ENCODE data around the gene NUMA1. TPM values are rescaled to one million over a fixed set of nuclear protein-coding genes. Genes with fewer than 3 reads are reported as not detected.

The NUMA1 gene
- total RNA-seq, 1 donor from 2014 or later: 150 TPM

- peaks cover 24% of the 10 kb centered on the region for H3K36me3 Mint-ChIP-seq (ENCODE audit: low read depth)
- peaks cover 19% of the 10 kb centered on the region for H3K4me1 Mint-ChIP-seq (ENCODE audit: low read depth)
- DNase-seq (ENCODE audit: low spot score): no peak
- H3K27ac Mint-ChIP-seq: no peak overlapping the region
- H3K27me3 Mint-ChIP-seq (ENCODE audit: insufficient read depth): no peaks in the 10 kb centered on the region
- intact Hi-C loops (cut with micrococcal nuclease): no loop called here
- no peak overlapping the region for H3K4me3 Mint-ChIP-seq
- no peaks in the 10 kb centered on the region for H3K9me3 Mint-ChIP-seq
Measured at GRCh38 chr11:71997594-71997993, 82.7 kb downstream of the NUMA1 start.

GRCh38 chr11:71996946-71997345 is 83.4 kb downstream of the NUMA1 start:
- Mint-ChIP-seq H3K4me1 (ENCODE audit: low read depth) (peaks cover 19% of the 10 kb centered on the region), H3K27me3 (ENCODE audit: insufficient read depth) (no peaks in the 10 kb centered on the region), H3K36me3 (ENCODE audit: low read depth) (peaks cover 17% of the 10 kb centered on the region), H3K27ac (no peak overlapping the region), H3K9me3 (no peaks in the 10 kb centered on the region), H3K4me3 (no peak overlapping the region)
- no peak for DNase-seq (ENCODE audit: low spot score)
- intact Hi-C loops (cut with micrococcal nuclease): no loop called here

GRCh38 chr11:71996517-71996916 is 83.8 kb downstream of the NUMA1 start:
- no peak for DNase-seq (ENCODE audit: low spot score)
- H3K4me3 Mint-ChIP-seq: no peak overlapping the region
- intact Hi-C loops (cut with micrococcal nuclease): no loop called here
- no peak overlapping the region for H3K27ac Mint-ChIP-seq
- H3K4me1 Mint-ChIP-seq (ENCODE audit: low read depth): peaks cover 21% of the 10 kb centered on the region
- H3K36me3 Mint-ChIP-seq (ENCODE audit: low read depth): peaks cover 14% of the 10 kb centered on the region
- H3K9me3 Mint-ChIP-seq: no peaks in the 10 kb centered on the region
- H3K27me3 Mint-ChIP-seq (ENCODE audit: insufficient read depth): no peaks in the 10 kb centered on the region

GRCh38 chr11:71995726-71996291 is 84.5 kb downstream of the NUMA1 start:
- H3K27ac Mint-ChIP-seq: no peak overlapping the region
- H3K4me3 Mint-ChIP-seq: no peak overlapping the region
- H3K36me3 Mint-ChIP-seq (ENCODE audit: low read depth): peaks cover 16% of the 10 kb centered on the region
- H3K9me3 Mint-ChIP-seq: no peaks in the 10 kb centered on the region
- no peaks in the 10 kb centered on the region for H3K27me3 Mint-ChIP-seq (ENCODE audit: insufficient read depth)
- no peak for DNase-seq (ENCODE audit: low spot score)
- peaks cover 25% of the 10 kb centered on the region for H3K4me1 Mint-ChIP-seq (ENCODE audit: low read depth)
- intact Hi-C loops (cut with micrococcal nuclease): no loop called here

- Mint-ChIP-seq H3K4me1 (ENCODE audit: low read depth) (peaks cover 24% of the 10 kb centered on the region), H3K9me3 (no peaks in the 10 kb centered on the region), H3K27ac (no peak overlapping the region), H3K27me3 (ENCODE audit: insufficient read depth) (no peaks in the 10 kb centered on the region), H3K36me3 (ENCODE audit: low read depth) (peaks cover 20% of the 10 kb centered on the region), H3K4me3 (no peak overlapping the region)
- DNase-seq (ENCODE audit: low spot score): no peak
- intact Hi-C loops (cut with micrococcal nuclease): no loop called here
Measured at GRCh38 chr11:71994786-71995185, 85.6 kb downstream of the NUMA1 start.

GRCh38 chr11:71992136-71992730 is 88.1 kb downstream of the NUMA1 start:
- Mint-ChIP-seq H3K9me3 (no peaks in the 10 kb centered on the region), H3K4me1 (ENCODE audit: low read depth) (peaks cover 5% of the 10 kb centered on the region), H3K27ac (no peak overlapping the region), H3K4me3 (no peak overlapping the region), H3K27me3 (ENCODE audit: insufficient read depth) (no peaks in the 10 kb centered on the region), H3K36me3 (ENCODE audit: low read depth) (peaks cover 9% of the 10 kb centered on the region)
- intact Hi-C loops (cut with micrococcal nuclease): no loop called here
- DNase-seq (ENCODE audit: low spot score): no peak

- no peak for DNase-seq (ENCODE audit: low spot score)
- peaks cover 5% of the 10 kb centered on the region for H3K4me1 Mint-ChIP-seq (ENCODE audit: low read depth)
- H3K4me3 Mint-ChIP-seq: no peak overlapping the region
- no peak overlapping the region for H3K27ac Mint-ChIP-seq
- intact Hi-C loops (cut with micrococcal nuclease): no loop called here
- H3K36me3 Mint-ChIP-seq (ENCODE audit: low read depth): peaks cover 13% of the 10 kb centered on the region
- no peaks in the 10 kb centered on the region for H3K9me3 Mint-ChIP-seq
- no peaks in the 10 kb centered on the region for H3K27me3 Mint-ChIP-seq (ENCODE audit: insufficient read depth)
Measured at GRCh38 chr11:71991494-71991893, 88.8 kb downstream of the NUMA1 start.

GRCh38 chr11:71990701-71991100 is 89.6 kb downstream of the NUMA1 start:
- Mint-ChIP-seq H3K36me3 (ENCODE audit: low read depth) (peaks cover 15% of the 10 kb centered on the region), H3K4me3 (no peak overlapping the region), H3K27me3 (ENCODE audit: insufficient read depth) (no peaks in the 10 kb centered on the region), H3K9me3 (no peaks in the 10 kb centered on the region), H3K27ac (no peak overlapping the region), H3K4me1 (ENCODE audit: low read depth) (peaks cover 11% of the 10 kb centered on the region)
- DNase-seq (ENCODE audit: low spot score): no peak
- intact Hi-C loops (cut with micrococcal nuclease): no loop called here

GRCh38 chr11:71988050-71988449 is 92.3 kb downstream of the NUMA1 start:
- H3K4me1 Mint-ChIP-seq (ENCODE audit: low read depth): peaks cover 11% of the 10 kb centered on the region
- no peak overlapping the region for H3K27ac Mint-ChIP-seq
- no peak for DNase-seq (ENCODE audit: low spot score)

GRCh38 chr11:71987521-71987920 is 92.8 kb downstream of the NUMA1 start:
- Mint-ChIP-seq H3K4me1 (ENCODE audit: low read depth) (peaks cover 11% of the 10 kb centered on the region), H3K27me3 (ENCODE audit: insufficient read depth) (no peaks in the 10 kb centered on the region), H3K36me3 (ENCODE audit: low read depth) (peaks cover 26% of the 10 kb centered on the region), H3K27ac (no peak overlapping the region), H3K4me3 (no peak overlapping the region), H3K9me3 (no peaks in the 10 kb centered on the region)
- intact Hi-C loops (cut with micrococcal nuclease): no loop called here
- DNase-seq (ENCODE audit: low spot score): no peak

More at GRCh38 chr11:71988050-71988449, 92.3 kb downstream of the NUMA1 start:
- Mint-ChIP-seq H3K4me3 (no peak overlapping the region), H3K9me3 (no peaks in the 10 kb centered on the region), H3K36me3 (ENCODE audit: low read depth) (peaks cover 25% of the 10 kb centered on the region), H3K27me3 (ENCODE audit: insufficient read depth) (no peaks in the 10 kb centered on the region)
- intact Hi-C loops (cut with micrococcal nuclease): no loop called here

GRCh38 chr11:71986131-71986530 is 94.2 kb downstream of the NUMA1 start:
- intact Hi-C loops (cut with micrococcal nuclease): no loop called here
- Mint-ChIP-seq H3K4me1 (ENCODE audit: low read depth) (peaks cover 5% of the 10 kb centered on the region), H3K9me3 (no peaks in the 10 kb centered on the region), H3K27ac (no peak overlapping the region), H3K4me3 (no peak overlapping the region), H3K27me3 (ENCODE audit: insufficient read depth) (no peaks in the 10 kb centered on the region), H3K36me3 (ENCODE audit: low read depth) (peaks cover 29% of the 10 kb centered on the region)
- no peak for DNase-seq (ENCODE audit: low spot score)

- DNase-seq (ENCODE audit: low spot score): no peak
Measured at GRCh38 chr11:71979602-71980001, 100.7 kb downstream of the NUMA1 start.

GRCh38 chr11:71979094-71979493 is 101.2 kb downstream of the NUMA1 start:
- Mint-ChIP-seq H3K4me3 (no peak overlapping the region), H3K4me1 (ENCODE audit: low read depth) (peaks cover 11% of the 10 kb centered on the region), H3K9me3 (no peaks in the 10 kb centered on the region), H3K27me3 (ENCODE audit: insufficient read depth) (no peaks in the 10 kb centered on the region), H3K36me3 (ENCODE audit: low read depth) (peaks cover 23% of the 10 kb centered on the region), H3K27ac (no peak overlapping the region)
- intact Hi-C loops (cut with micrococcal nuclease): loop anchor here (5.0 kb wide), 1 partner anchor 163 kb away; no protein-coding TSS in a partner anchor
- DNase-seq (ENCODE audit: low spot score): no peak

More at GRCh38 chr11:71979602-71980001, 100.7 kb downstream of the NUMA1 start:
- Mint-ChIP-seq H3K36me3 (ENCODE audit: low read depth) (peaks cover 23% of the 10 kb centered on the region), H3K27ac (no peak overlapping the region), H3K4me1 (ENCODE audit: low read depth) (peaks cover 11% of the 10 kb centered on the region), H3K9me3 (no peaks in the 10 kb centered on the region), H3K4me3 (no peak overlapping the region), H3K27me3 (ENCODE audit: insufficient read depth) (no peaks in the 10 kb centered on the region)
- intact Hi-C loops (cut with micrococcal nuclease): loop anchor here (5.0 kb wide), 1 partner anchor 163 kb away; no protein-coding TSS in a partner anchor

All from activated T-helper 1 cell treated with anti-CD3 and anti-CD28 coated beads, Interleukin-12 subunit alpha, Interleukin-12 subunit beta, Interleukin-2, Interleukin-4 antibody, amounts not matched to agents 30 ng/mL and 10 ng/mL and 1 ng/mL, durations not matched to agents 14 hours and 24 hours and 36 hours (primary cell).